Stimulated activated CD8-positive, alpha-beta memory T cell treated with anti-CD3 and anti-CD28 coated beads, Interleukin-4, amount 100 ng/mL, for 1 hour (primary cell): ENCODE measurements around the gene SMO.
"Not testable (repeated sequence)": the region's sequence is repeated elsewhere in the genome, so short reads cannot be mapped to it uniquely, and the experiment has no call there.

ENCODE experiments used
- DNase-seq, 2 donors: peaks; one replicate each; pipeline ENCODE4 v3.0.0-alpha.2; 2020; ENCODE audit warnings: low read depth in 2 of 2, low spot score in 1 of 2

The SMO gene

GRCh38 chr7:129208667-129209066 is 20.2 kb downstream of the SMO start:
- no peak for DNase-seq

DNA sequence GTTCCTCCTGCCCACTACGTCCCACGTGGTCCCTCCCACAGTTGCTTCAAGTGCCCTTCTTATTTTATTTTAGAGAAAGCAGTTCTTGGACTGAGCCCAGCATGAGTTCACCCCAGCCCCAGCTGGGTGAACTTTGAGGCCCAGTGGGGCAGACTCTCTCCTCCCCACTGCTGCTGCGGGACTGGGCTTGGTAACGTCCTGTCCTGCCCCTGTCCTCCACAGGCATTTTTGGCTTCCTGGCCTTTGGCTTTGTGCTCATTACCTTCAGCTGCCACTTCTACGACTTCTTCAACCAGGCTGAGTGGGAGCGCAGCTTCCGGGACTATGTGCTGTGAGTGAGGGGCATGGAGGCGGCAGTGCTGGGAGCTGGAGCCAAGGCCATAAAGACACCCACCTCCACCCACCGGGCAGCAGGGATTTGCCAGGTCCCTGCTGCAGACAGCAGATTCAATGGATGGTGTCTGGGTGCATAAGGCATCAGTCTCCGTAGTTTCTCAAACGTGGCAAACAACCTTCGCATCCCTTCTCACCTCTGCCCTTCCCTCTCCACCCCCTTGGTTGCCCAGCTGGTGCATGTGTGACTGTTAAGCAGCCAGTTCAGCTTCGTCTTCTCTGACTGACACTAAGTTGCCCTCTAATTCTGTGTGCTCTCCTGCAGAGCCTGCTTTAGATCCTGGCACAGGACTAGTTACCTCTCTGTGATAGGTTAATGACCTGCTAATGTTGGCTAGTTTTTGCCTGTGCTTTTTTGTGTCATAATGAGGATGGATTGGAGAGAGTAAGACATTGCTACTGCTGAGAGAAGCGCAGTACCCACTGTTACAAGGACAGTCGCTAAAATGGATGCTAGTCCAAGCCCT is 20.9 kb downstream of the SMO start:
- DNase-seq: no peak

GRCh38 chr7:129210256-129210988 is 22.0 kb downstream of the SMO start:
- DNase-seq: peak; percentile 31 to 47

DNA sequence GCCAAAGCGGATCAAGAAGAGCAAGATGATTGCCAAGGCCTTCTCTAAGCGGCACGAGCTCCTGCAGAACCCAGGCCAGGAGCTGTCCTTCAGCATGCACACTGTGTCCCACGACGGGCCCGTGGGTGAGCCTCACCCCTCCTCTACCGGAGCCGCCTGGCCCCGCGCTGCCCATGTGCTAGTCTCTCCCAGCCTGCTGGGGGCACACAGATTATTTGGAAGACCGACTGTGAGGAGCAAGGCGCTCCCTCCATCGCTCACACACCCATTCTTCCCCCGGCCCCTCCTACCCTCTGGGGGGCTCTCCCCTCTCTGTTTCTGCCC is 22.5 kb downstream of the SMO start:
- DNase-seq: no peak

- no peak for DNase-seq
These were observed 23.7 kb downstream of the SMO start for GRCh38 chr7:129212126-129212525.

DNA sequence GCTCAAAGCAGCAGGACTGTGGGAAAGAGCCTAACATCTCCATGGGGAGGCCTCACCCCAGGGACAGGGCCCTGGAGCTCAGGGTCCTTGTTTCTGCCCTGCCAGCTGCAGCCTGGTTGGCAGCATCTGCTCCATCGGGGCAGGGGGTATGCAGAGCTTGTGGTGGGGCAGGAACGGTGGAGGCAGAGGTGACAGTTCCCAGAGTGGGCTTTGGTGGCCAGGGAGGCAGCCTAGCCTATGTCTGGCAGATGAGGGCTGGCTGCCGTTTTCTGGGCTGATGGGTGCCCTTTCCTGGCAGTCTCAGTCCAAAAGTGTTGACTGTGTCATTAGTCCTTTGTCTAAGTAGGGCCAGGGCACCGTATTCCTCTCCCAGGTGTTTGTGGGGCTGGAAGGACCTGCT is 24.2 kb downstream of the SMO start:
- no peak for DNase-seq

- no peak for DNase-seq
These were observed 25.4 kb downstream of the SMO start for GRCh38 chr7:129213828-129214227.

- DNase-seq: not testable (repeated sequence)
These were observed 27.3 kb downstream of the SMO start for GRCh38 chr7:129215691-129216090.

DNA sequence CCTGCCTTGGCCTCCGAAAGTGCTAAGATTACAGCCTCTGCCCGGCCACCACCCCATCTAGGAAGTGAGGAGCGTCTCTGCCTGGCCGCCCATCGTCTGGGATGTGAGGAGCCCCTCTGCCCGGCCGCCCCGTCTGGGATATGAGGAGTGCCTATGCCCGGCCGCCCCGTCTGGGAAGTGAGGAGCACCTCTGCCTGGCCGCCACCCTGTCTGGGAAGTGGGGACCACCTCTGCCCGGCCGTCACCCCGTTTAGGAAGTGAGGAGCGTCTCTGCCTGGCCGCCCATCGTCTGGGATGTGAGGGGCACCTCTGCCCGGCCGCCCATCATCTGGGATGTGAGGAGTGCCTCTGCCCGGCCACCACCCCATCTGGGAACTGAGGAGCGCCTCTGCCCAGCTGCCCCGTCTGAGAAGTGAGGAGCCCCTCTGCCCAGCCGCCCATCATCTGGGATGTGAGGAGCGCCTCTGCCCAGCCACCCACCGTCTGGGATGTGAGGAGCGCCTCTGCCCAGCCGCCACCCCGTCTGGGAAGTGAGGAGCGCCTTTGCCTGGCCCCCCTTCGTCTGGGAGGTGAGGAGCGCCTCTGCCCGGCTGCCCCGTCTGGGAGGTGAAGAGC is 27.8 kb downstream of the SMO start:
- DNase-seq: not testable (repeated sequence)

- not testable (repeated sequence) for DNase-seq
These were observed 28.5 kb downstream of the SMO start for GRCh38 chr7:129216821-129217416.

DNA sequence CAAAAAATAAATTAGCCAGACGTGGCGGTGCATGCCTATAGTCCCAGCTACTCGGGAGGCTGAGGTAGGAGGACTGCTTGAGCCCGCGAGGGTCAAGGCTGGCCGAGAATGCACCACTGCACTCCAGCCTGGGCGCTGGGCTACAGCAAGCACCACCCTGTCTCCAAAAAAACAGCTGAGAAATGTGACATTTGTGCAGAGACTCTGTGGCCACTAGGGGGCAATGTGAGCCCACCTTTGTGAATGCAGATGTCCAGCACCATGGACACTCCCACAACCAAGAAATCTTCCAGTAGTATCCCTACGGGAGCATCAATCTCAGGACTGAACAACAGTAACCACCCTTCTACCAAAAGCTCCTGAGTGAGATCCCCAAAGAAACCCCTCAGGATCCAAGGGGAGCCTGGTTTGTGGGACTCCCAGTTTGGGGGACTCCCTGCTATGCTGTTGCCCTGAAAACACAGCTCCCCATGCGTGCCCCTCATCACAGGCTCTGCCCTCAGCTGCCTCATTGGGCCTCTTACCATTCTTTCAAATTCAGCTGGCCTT is 30.2 kb downstream of the SMO start:
- peak; percentile 55 to 60 for DNase-seq

- not testable (repeated sequence) for DNase-seq
These were observed 30.7 kb downstream of the SMO start for GRCh38 chr7:129219166-129219565.

GRCh38 chr7:129222064-129222463 is 33.6 kb downstream of the SMO start:
- DNase-seq: no peak

DNA sequence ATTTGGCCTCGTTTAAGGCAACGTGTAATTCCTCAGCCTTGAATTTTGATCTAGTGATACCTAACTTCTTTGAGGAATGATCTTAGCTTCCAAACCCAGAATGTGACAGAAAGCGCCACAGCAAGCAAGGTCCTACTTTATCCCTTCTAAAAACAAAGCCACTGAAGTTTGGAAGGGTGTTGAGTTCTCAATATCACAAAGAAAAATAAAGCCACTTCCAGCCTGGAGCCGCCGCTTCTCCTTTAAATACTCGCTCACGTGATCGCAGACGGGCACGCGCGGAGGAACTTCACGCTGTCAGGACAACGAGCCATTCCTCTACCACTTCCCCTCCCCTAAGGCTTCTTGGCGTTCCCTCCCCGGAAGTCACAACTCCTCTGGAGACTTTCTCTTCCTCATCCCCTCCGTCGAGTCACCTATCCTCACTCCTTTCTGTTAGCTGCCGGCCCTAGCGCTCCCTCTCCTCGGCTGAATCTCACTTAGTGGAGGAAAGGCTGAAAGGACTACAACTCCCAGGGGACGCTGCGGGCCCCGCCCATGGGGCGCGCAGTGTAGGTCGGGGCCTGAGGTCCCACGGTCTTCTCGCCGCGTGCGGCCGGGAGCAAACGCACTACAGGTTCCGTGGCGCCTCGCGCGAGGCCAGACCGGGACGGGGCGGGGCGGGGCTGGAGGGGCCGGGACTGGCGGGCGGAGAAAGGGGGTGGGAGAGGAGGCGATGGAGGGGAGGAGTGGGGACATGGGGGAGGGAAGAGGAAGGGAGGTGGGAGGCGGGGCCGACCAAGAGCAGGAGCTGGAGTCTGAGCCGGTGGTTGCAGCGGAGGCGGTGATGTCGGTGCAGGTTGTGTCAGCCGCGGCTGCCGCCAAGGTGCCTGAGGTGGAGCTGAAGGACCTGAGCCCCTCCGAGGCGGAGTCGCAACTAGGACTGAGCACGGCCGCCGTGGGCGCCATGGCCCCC is 36.1 kb downstream of the SMO start, which contains the start of gene AHCYL2:
Gene AHCYL2 (plus strand): TSS at position 780 of the 955 bp plus-strand sequence.
- peak; percentile 91 to 95 for DNase-seq

- peak; percentile 17 to 21 for DNase-seq
These were observed 36.9 kb downstream of the SMO start for GRCh38 chr7:129225206-129225930.

DNA sequence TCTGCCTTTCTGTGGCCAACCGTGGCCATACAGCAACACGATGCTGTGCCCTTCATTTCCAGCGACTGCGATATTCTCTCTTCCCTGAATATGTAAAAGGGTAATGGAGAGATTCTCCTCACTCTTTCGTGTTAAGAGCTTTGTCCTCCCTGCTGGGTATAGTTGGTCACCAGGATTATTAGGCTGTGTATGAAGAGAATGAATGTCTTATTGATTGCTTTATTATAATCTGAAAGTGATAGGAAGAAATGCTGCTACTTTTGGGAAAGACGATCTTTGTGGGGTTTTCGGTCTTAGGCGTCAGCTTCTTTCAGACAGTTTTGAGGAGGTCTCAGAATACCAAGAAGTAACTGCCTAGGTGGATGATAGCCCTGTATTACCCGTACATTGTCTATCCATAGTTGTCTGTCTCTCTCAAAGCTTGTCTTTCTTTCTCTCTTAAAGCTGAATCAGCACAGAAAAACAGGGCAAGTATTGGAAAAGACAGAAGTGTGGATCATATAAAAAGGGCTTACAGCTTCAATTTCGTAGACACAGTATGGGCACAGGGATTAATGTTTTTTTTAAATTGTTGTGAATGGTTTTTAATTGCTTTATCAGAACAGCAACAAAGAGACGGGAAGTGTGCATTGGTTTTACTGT is 37.6 kb downstream of the SMO start:
- DNase-seq: no peak

- no peak for DNase-seq
These were observed 39.5 kb downstream of the SMO start for GRCh38 chr7:129227646-129228578.

DNA sequence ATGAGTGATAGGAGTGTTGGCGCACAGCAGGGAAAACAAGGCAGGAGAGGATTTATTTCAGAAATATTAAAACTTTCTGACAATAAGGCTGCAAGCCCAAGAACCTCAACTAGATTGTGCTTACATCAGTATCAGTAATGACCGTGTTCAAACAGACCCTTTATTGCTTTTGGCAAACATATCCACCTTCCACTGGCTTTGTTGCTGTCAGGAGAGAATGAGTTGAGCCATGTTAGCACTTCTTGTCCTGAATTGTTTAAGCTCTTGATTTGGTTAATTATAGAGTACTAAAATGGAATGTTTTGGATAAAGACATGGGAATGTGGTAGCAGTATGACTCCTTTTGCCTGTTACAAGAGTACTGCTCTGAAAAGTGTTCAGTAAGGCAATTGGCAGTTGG is 40.2 kb downstream of the SMO start:
- no peak for DNase-seq
